ENCODE results near the gene NEFH. TPM values are rescaled to one million over a fixed set of nuclear protein-coding genes. Genes with fewer than 3 reads are reported as not detected.
"Not testable (repeated sequence)": the region's sequence is repeated elsewhere in the genome, so short reads cannot be mapped to it uniquely, and the experiment has no call there.

Gene NEFH
- total RNA-seq, 1 donor from 2014 or later, result 0.72 TPM

GRCh38 chr22:29461263-29461662, 18.8 kb upstream of the NEFH start:
- DNase-seq (ENCODE audit: low spot score), result no peak

- DNase-seq (ENCODE audit: low spot score), result no peak
Measured at GRCh38 chr22:29463629-29464028, 16.4 kb upstream of the NEFH start.

GRCh38 chr22:29464581-29464980, 15.4 kb upstream of the NEFH start:
- no peak for DNase-seq (ENCODE audit: low spot score)

- no peak for DNase-seq (ENCODE audit: low spot score)
Measured at GRCh38 chr22:29469755-29470154, 10.3 kb upstream of the NEFH start.

GRCh38 chr22:29470159-29470855, 9.7 kb upstream of the NEFH start:
- DNase-seq (ENCODE audit: low spot score), result peak; percentile 36

GRCh38 chr22:29473001-29473400, 7.0 kb upstream of the NEFH start:
- no peak for DNase-seq (ENCODE audit: low spot score)

- DNase-seq (ENCODE audit: low spot score), result no peak
Measured at GRCh38 chr22:29475550-29475949, 4.5 kb upstream of the NEFH start.

- DNase-seq (ENCODE audit: low spot score), result no peak
Measured at GRCh38 chr22:29476116-29476515, 3.9 kb upstream of the NEFH start.

- no peak for DNase-seq (ENCODE audit: low spot score)
Measured at GRCh38 chr22:29477723-29478318, 2.2 kb upstream of the NEFH start.

GRCh38 chr22:29478326-29479276, 1.4 kb upstream of the NEFH start:
- DNase-seq (ENCODE audit: low spot score), result peak; percentile 35

- DNase-seq (ENCODE audit: low spot score), result no peak
Measured at GRCh38 chr22:29480262-29480511, 169 bp downstream of the NEFH start.

GRCh38 chr22:29480512-29481264, 670 bp downstream of the NEFH start:
- peak; percentile 68 for DNase-seq (ENCODE audit: low spot score)

- no peak for DNase-seq (ENCODE audit: low spot score)
Measured at GRCh38 chr22:29481265-29482000, 1.4 kb downstream of the NEFH start.

- DNase-seq (ENCODE audit: low spot score), result no peak
Measured at GRCh38 chr22:29482253-29482652, 2.2 kb downstream of the NEFH start.

- no peak for DNase-seq (ENCODE audit: low spot score)
Measured at GRCh38 chr22:29482726-29483125, 2.7 kb downstream of the NEFH start.

GRCh38 chr22:29483254-29483653, 3.2 kb downstream of the NEFH start:
- no peak for DNase-seq (ENCODE audit: low spot score)

GRCh38 chr22:29484642-29485041, 4.6 kb downstream of the NEFH start:
- no peak for DNase-seq (ENCODE audit: low spot score)

GRCh38 chr22:29485448-29485847, 5.4 kb downstream of the NEFH start:
- no peak for DNase-seq (ENCODE audit: low spot score)

GRCh38 chr22:29487426-29487986, 7.5 kb downstream of the NEFH start:
- DNase-seq (ENCODE audit: low spot score), result no peak

GRCh38 chr22:29489127-29489780, 9.2 kb downstream of the NEFH start:
- DNase-seq (ENCODE audit: low spot score), result not testable (repeated sequence)
